Left ventricle myocardium inferior (tissue), 1 donor: ENCODE data around the gene KCNMA1. TPM values are rescaled to one million over a fixed set of nuclear protein-coding genes. Genes with fewer than 3 reads are reported as not detected.

ENCODE experiments used
- DNase-seq: peaks from one replicate; pipeline ENCODE4 v3.0.0-alpha.2; 2020
- H3K27ac ChIP-seq: fragments of 200-600 bp; replicated peaks from 2 replicates; pipeline ENCODE4 v1.8.0; 2021
- H3K27me3 ChIP-seq: fragments of 200-600 bp; 2 replicates; pipeline ENCODE4 v1.8.0; 2021; ENCODE audit warnings: low read depth
- H3K36me3 ChIP-seq: fragments of 200-600 bp; 2 replicates; pipeline ENCODE4 v1.8.0; 2021
- H3K4me1 ChIP-seq: fragments of 200-600 bp; 2 replicates; pipeline ENCODE4 v1.8.0; 2021
- H3K4me3 ChIP-seq: fragments of 200-600 bp; 2 replicates; pipeline ENCODE4 v1.8.0; 2021; ENCODE audit warnings: mild to moderate bottlenecking, moderate library complexity
- H3K9me3 ChIP-seq: fragments of 200-600 bp; replicated peaks from 2 replicates; pipeline ENCODE4 v1.8.0; 2021
- CTCF ChIP-seq: fragments of 200-600 bp; IDR thresholded peaks from 2 replicates; pipeline ENCODE4 v1.8.0; 2021; ENCODE audit warnings: antibody characterized with exemption, mild to moderate bottlenecking, borderline replicate concordance
- intact Hi-C: fragments of 100-400 bp; cut with micrococcal nuclease; formaldehyde crosslinking; loops from one replicate; pipeline ENCODE4 v1.11.0; 2022
- total RNA-seq: library from RNA; stranded (reverse); fragmentation: NEBNext Ultra II Directional; extraction: Animal tissue kit (Norgen Biotek cat#: 25700); gene quantifications from one replicate; pipeline ENCODE4 v1.2.1, GENCODE V29; 2021
- donor health status: DM: no; HTN: yes; CAD: no; lungs with severe emphysema.

The KCNMA1 gene
- total RNA-seq, 1 donor from 2014 or later, result 1.8 TPM

DNA sequence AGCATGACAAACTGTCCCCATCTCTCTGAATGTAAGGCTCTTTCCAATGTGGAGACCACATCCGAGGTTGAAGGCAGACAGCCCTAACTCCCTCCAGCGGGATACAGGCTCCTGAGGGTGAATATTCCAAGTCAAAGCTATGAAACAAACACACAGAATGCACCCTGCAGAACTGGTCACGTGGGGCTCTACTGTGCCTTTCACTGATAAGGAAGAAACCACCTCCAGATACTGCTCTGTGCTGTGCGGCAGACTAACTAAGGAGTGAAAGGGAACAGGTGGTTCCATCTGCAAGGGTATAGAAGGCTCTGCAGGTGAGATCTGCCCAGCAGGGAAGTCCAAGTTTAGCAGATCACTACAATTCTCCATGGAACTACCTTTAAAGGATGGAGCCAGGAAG, 534.4 kb downstream of the KCNMA1 start:
- TF ChIP-seq CTCF, result no peak
- Histone ChIP-seq H3K27me3 (peaks cover 22% of the 10 kb centered on the region), H3K9me3 (peaks cover 6% of the 10 kb centered on the region), H3K4me1 (peaks cover 14% of the 10 kb centered on the region), H3K36me3 (no peaks in the 10 kb centered on the region), H3K4me3 (no peak overlapping the region), H3K27ac (no peak overlapping the region)
- intact Hi-C loops, result no loop called here
- DNase-seq, result no peak

- intact Hi-C loops, result no loop called here
- DNase-seq, result no peak
- no peak for TF ChIP-seq CTCF
Observed at GRCh38 chr10:77101341-77101740, 536.3 kb downstream of the KCNMA1 start.

GRCh38 chr10:77099136-77099535, 538.5 kb downstream of the KCNMA1 start:
- no peaks in the 10 kb centered on the region for H3K4me1 ChIP-seq
- no peak overlapping the region for H3K27ac ChIP-seq
- H3K9me3 ChIP-seq, result peaks cover 6% of the 10 kb centered on the region
- H3K4me3 ChIP-seq, result no peak overlapping the region
- no peak for TF ChIP-seq CTCF
- H3K27me3 ChIP-seq, result peaks cover 46% of the 10 kb centered on the region
- no peak for DNase-seq
- intact Hi-C loops, result no loop called here
- H3K36me3 ChIP-seq, result no peaks in the 10 kb centered on the region

More at GRCh38 chr10:77101341-77101740, 536.3 kb downstream of the KCNMA1 start:
- peaks cover 9% of the 10 kb centered on the region for H3K4me1 ChIP-seq
- H3K27ac ChIP-seq, result no peak overlapping the region
- H3K36me3 ChIP-seq, result no peaks in the 10 kb centered on the region
- H3K9me3 ChIP-seq, result peaks cover 6% of the 10 kb centered on the region
- H3K27me3 ChIP-seq, result peaks cover 31% of the 10 kb centered on the region
- H3K4me3 ChIP-seq, result no peak overlapping the region

DNA sequence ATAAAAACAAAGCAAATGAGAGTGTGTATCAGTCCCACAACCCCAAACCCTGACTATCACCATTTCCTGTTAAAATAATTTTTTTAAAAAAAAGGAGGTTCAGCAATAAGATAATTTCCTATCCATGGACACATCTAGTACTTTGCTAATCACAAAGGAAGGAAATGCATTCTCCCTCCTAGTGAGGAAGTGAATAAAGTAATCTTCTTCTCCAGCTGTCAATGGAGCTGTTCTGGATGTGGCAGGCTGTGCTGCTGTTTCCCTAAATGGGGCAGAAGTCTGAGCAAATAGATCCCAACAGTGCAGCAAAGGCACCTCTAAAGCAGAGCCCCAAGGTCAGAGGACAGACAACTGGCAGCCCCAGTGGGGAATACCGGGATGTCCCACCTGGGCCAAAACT, 540.0 kb downstream of the KCNMA1 start:
- Histone ChIP-seq H3K27me3 (peaks cover 37% of the 10 kb centered on the region), H3K4me3 (no peak overlapping the region), H3K9me3 (peaks cover 6% of the 10 kb centered on the region), H3K4me1 (no peaks in the 10 kb centered on the region), H3K36me3 (no peaks in the 10 kb centered on the region), H3K27ac (no peak overlapping the region)
- TF ChIP-seq CTCF, result no peak
- intact Hi-C loops, result no loop called here
- no peak for DNase-seq

DNA sequence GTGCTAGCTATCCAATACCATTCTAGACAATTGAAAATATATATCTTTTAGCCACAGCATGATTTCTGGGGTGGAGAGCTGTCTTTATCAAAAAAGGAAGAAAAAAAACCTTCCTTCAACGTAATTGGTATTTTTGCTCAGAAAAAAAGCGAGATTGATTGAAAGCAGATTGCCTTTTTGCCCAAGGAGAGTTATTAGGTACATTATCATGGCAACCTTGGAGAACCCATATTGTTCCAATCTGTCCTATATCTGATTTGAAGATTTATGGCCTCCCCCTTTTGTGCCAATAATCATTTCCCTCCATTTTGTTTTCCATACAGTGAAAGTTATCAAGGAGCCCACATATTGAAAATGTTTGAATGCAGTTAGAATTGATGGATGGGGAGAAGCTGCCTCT, 544.5 kb downstream of the KCNMA1 start:
- no peak for DNase-seq
- TF ChIP-seq CTCF, result no peak
- H3K9me3 ChIP-seq, result no peaks in the 10 kb centered on the region
- H3K4me1 ChIP-seq, result no peaks in the 10 kb centered on the region
- H3K36me3 ChIP-seq, result no peaks in the 10 kb centered on the region
- H3K27me3 ChIP-seq, result peaks cover 33% of the 10 kb centered on the region
- intact Hi-C loops, result no loop called here
- H3K27ac ChIP-seq, result no peak overlapping the region
- H3K4me3 ChIP-seq, result no peak overlapping the region
